HepG2 (cell line): Measurements from ENCODE around the gene NT5C2. TPM values are rescaled to one million over a fixed set of nuclear protein-coding genes. Genes with fewer than 3 reads are reported as not detected.

ENCODE experiments used
- KDM3A ChIP-seq: IDR thresholded peaks from 2 replicates; pipeline ENCODE4 v1.6.1; 2018; ENCODE audit warnings: low read depth, missing compliant biosample characterization
- RFXANK ChIP-seq: IDR thresholded peaks from 2 replicates; pipeline ENCODE4 v1.6.1; 2016
- SP1 ChIP-seq, 2 experiments: fragments of 450-650 bp in 1 of 2; sonication (generic) in 1 of 2; formaldehyde crosslinking in 1 of 2; IDR thresholded peaks; 2 replicates each; pipeline versions ENCODE4 v1.4.0 to v1.6.1; 2016 to 2020; ENCODE audit warnings: missing genetic modification reagents in 1 of 2
- U2AF1 ChIP-seq: fragments of 200-400 bp; formaldehyde crosslinking; optimal IDR thresholded peaks from 2 replicates; pipeline ENCODE3; 2017; ENCODE audit warnings: mild to moderate bottlenecking, low read depth, low read length
- ZFP91 ChIP-seq: sonication (generic); formaldehyde crosslinking; IDR thresholded peaks from 2 replicates; pipeline ENCODE4 v1.9.0; 2022; ENCODE audit warnings: missing genetic modification reagents, mild to moderate bottlenecking, borderline replicate concordance
- ZNF264 ChIP-seq: sonication (generic); formaldehyde crosslinking; IDR thresholded peaks from 2 replicates; pipeline ENCODE4 v1.4.0; 2020; ENCODE audit warnings: missing genetic modification reagents
- ZNF281 ChIP-seq: sonication (generic); formaldehyde crosslinking; IDR thresholded peaks from 2 replicates; pipeline ENCODE4 v1.4.0; 2020; ENCODE audit warnings: missing genetic modification reagents, borderline replicate concordance
- ZNF407 ChIP-seq: sonication (generic); formaldehyde crosslinking; IDR thresholded peaks from one replicate; pipeline ENCODE4 v1.5.1; 2020; ENCODE audit warnings: mild to moderate bottlenecking, missing genetic modification reagents; ENCODE audit errors: not compliant biosample characterization
- ZNF609 ChIP-seq: sonication (generic); formaldehyde crosslinking; IDR thresholded peaks from 2 replicates; pipeline ENCODE4 v1.4.0; 2020; ENCODE audit warnings: mild to moderate bottlenecking, missing genetic modification reagents, borderline replicate concordance
- polyA plus RNA-seq, 8 experiments: library from polyadenylated mRNA; depleted of rRNA in 3 of 8; stranded (reverse) in 7 of 8; unstranded in 1 of 8; fragments of >200 nt; fragmentation: Illumina TruSeq in 4 of 8; extraction: Trizol in 4 of 8; gene quantifications; 2 replicates each; pipeline versions ENCODE4 v1.2.1 to v1.2.3, GENCODE V29; 2011 to 2016; ENCODE audit warnings: low read depth in 4 of 8, missing spikeins in 1 of 8, mixed read lengths in 1 of 8; ENCODE audit not compliant: insufficient read depth in 1 of 8
- total RNA-seq, 5 experiments: library from RNA; depleted of rRNA; stranded (reverse); fragments of >200 nt; fragmentation: Illumina TruSeq; extraction: Trizol; gene quantifications; 2 replicates each; pipeline ENCODE4 v1.2.3, GENCODE V29; 2016; ENCODE audit warnings: low read depth in 1 of 5

The NT5C2 gene
- total and polyA plus RNA-seq, 2 of the 13 experiments (the other 11 are each of a cell fraction or from before 2014, with no cell fraction given) = 40.6 to 55.2 TPM

- no peak for TF ChIP-seq ZNF609 (CRISPR knock-in tag)
- TF ChIP-seq ZNF281 (CRISPR knock-in tag) = no peak
- TF ChIP-seq ZNF407 (CRISPR knock-in tag) = no peak
- 0 out of 2 replicates have a peak, but pooled peaks have one; percentile 30 for TF ChIP-seq ZFP91 (CRISPR knock-in tag)
- TF ChIP-seq KDM3A = no peak
- TF ChIP-seq RFXANK = no peak
- no peak for TF ChIP-seq U2AF1
- no peak for TF ChIP-seq ZNF264
- TF ChIP-seq SP1 (IDR thresholded peaks at IDR 0.05) = no peak
- TF ChIP-seq SP1 (CRISPR knock-in tag; IDR thresholded peaks at IDR 0.05) = peak; percentile 27; the same call in 1 of the 2 replicates
Observed at GRCh38 chr10:103193107-103193819, at the start of gene NT5C2 (continued).
